B cell (primary cell): ENCODE results near the gene DMXL1. TPM values are rescaled to one million over a fixed set of nuclear protein-coding genes. Genes with fewer than 3 reads are reported as not detected.

ENCODE experiments used
- ATAC-seq: fragments of 200-7000 bp; cut with Tn5 transposase; one replicate; pipeline ENCODE4 v1.10.0; 2021; ENCODE audit warnings: low read depth, mild to moderate bottlenecking, moderate number of reproducible peaks, moderate library complexity
- CTCF ChIA-PET: fragments of 350-600 bp; sonication (Branson Sonifier 250); formaldehyde crosslinking; loops from one replicate; lab custom pipeline; 2021; ENCODE audit warnings: antibody characterized with exemption, inconsistent platforms; lab: Charles Lee
- POLR2A ChIA-PET: fragments of 350-600 bp; sonication (Branson Sonifier 250); formaldehyde crosslinking; loops from one replicate; lab custom pipeline; 2021; ENCODE audit warnings: antibody characterized with exemption; lab: Charles Lee
- DNase-seq: peaks from one replicate; pipeline ENCODE4 v3.0.0; 2013
- H2AFZ ChIP-seq: 2 replicates; pipeline ENCODE4 v1.6.1; 2012; ENCODE audit warnings: mild to moderate bottlenecking, low read depth, low read length; ENCODE audit not compliant: insufficient read depth, poor library complexity, severe bottlenecking
- H3K27ac ChIP-seq, 2 donors: 1 replicate in 1 of 2; 2 replicates in 1 of 2; pipeline ENCODE4 v1.5.1; 2012 to 2013; ENCODE audit warnings: low read length in 2 of 2, mild to moderate bottlenecking in 2 of 2, moderate library complexity in 1 of 2
- H3K27me3 ChIP-seq, 4 experiments: fragments of 200-600 bp in 1 of 4; sonication (generic) in 1 of 4; replicated peaks in 1 of 4; 1 replicate in 2 of 4; 2 replicates in 2 of 4; pipeline versions ENCODE4 v1.6.1 to v1.7.0; 2013 to 2016; ENCODE audit warnings: low read length in 3 of 4, mild to moderate bottlenecking in 2 of 4, mixed read lengths in 1 of 4, moderate library complexity in 1 of 4; ENCODE audit not compliant: insufficient read depth in 4 of 4, control insufficient read depth in 3 of 4; ENCODE audit errors: control extremely low read depth in 1 of 4
- H3K36me3 ChIP-seq, 2 experiments: replicated peaks in 1 of 2; 1 replicate in 1 of 2; 2 replicates in 1 of 2; pipeline versions ENCODE4 v1.6.1 to v1.7.1; 2013; ENCODE audit warnings: low read length in 1 of 2; ENCODE audit not compliant: insufficient read depth in 2 of 2, control insufficient read depth in 1 of 2; ENCODE audit errors: control extremely low read depth in 1 of 2, extremely low read depth in 1 of 2
- H3K4me1 ChIP-seq, 2 donors: fragments of 200-600 bp in 1 of 2; sonication (generic) in 1 of 2; 1 replicate in 1 of 2; 2 replicates in 1 of 2; pipeline versions ENCODE4 v1.5.1 to v1.6.1; 2013 to 2017; ENCODE audit warnings: low read length in 2 of 2; ENCODE audit not compliant: control insufficient read depth in 2 of 2, insufficient read depth in 2 of 2
- H3K4me2 ChIP-seq: replicated peaks from 2 replicates; pipeline ENCODE3; 2012; ENCODE audit warnings: mild to moderate bottlenecking, low read depth, low read length; ENCODE audit not compliant: poor library complexity, severe bottlenecking
- H3K4me3 ChIP-seq, 5 experiments: fragments of 200-600 bp in 1 of 5; sonication (generic) in 1 of 5; 1 replicate in 3 of 5; 2 replicates in 2 of 5; pipeline versions ENCODE4 v1.5.1 to v1.7.0; 2011 to 2016; ENCODE audit warnings: low read length in 4 of 5, mild to moderate bottlenecking in 4 of 5, low read depth in 2 of 5, control low read depth in 1 of 5, moderate library complexity in 1 of 5; ENCODE audit not compliant: insufficient read depth in 1 of 5; ENCODE audit errors: control extremely low read depth in 1 of 5, extremely low read depth in 1 of 5
- H3K79me2 ChIP-seq: fragments of 200-600 bp; sonication (generic); one replicate; pipeline ENCODE4 v1.6.0; 2016; ENCODE audit warnings: low read length; ENCODE audit not compliant: control insufficient read depth, insufficient read depth
- H3K9ac ChIP-seq: fragments of 200-600 bp; sonication (generic); 2 replicates; pipeline ENCODE4 v1.6.1; 2017; ENCODE audit warnings: mild to moderate bottlenecking, low read length, moderate library complexity
- H3K9me3 ChIP-seq, 3 donors: one replicate each; pipeline versions ENCODE4 v1.6.1 to v1.7.1; 2013; ENCODE audit warnings: low read length in 2 of 3; ENCODE audit not compliant: control insufficient read depth in 2 of 3, insufficient read depth in 1 of 3; ENCODE audit errors: control extremely low read depth in 1 of 3
- H4K20me1 ChIP-seq: 2 replicates; pipeline ENCODE4 v1.6.0; 2012; ENCODE audit warnings: mild to moderate bottlenecking, low read length; ENCODE audit not compliant: insufficient read depth, control insufficient read depth, poor library complexity, severe bottlenecking
- H3K27ac Mint-ChIP-seq: one replicate; pipeline ENCODE4 v1.8.0; 2021; ENCODE audit warnings: mixed read lengths
- H3K27me3 Mint-ChIP-seq: one replicate; pipeline ENCODE4 v1.8.0; 2021; ENCODE audit warnings: mixed read lengths
- H3K4me1 Mint-ChIP-seq: one replicate; pipeline ENCODE4 v1.8.0; 2021; ENCODE audit warnings: mixed read lengths
- H3K4me3 Mint-ChIP-seq: one replicate; pipeline ENCODE4 v1.8.0; 2021; ENCODE audit warnings: mixed read lengths
- H3K9me3 Mint-ChIP-seq: one replicate; pipeline ENCODE4 v1.8.0; 2022; ENCODE audit warnings: mixed read lengths; ENCODE audit not compliant: insufficient read depth
- EZH2 ChIP-seq: IDR thresholded peaks from 2 replicates; pipeline ENCODE4 v1.6.1; 2012; ENCODE audit warnings: borderline replicate concordance, low read depth, mild to moderate bottlenecking, moderate library complexity, low read length; ENCODE audit not compliant: insufficient read depth, poor library complexity, severe bottlenecking
- WGBS: methylation state at CpG from one replicate; pipeline ENCODE4 v1.1.5; 2013; ENCODE audit warnings: missing lambda C conversion rate; ENCODE audit not compliant: insufficient coverage; 5-methylcytosine and 5-hydroxymethylcytosine counted together
- intact Hi-C: fragments of 100-400 bp; cut with micrococcal nuclease; formaldehyde crosslinking; loops from one replicate; pipeline ENCODE4 v1.10.0; 2022
- polyA plus RNA-seq: library from polyadenylated mRNA; depleted of rRNA; stranded (reverse); fragments of >200 nt; gene quantifications from 2 replicates; pipeline ENCODE4 v1.2.3, GENCODE V29; 2012
- total RNA-seq, 2 donors: library from RNA; stranded (reverse); fragments of 120-200 nt in 1 of 2; gene quantifications; 1 replicate in 1 of 2; 2 replicates in 1 of 2; pipeline versions ENCODE4 v1.2.3 to v1.2.4, GENCODE V29; 2013 to 2022
- TF ChIP-seq, protein P1 (sequence below): fragments of 200-600 bp; IDR thresholded peaks from one replicate; pipeline ENCODE4 v1.8.0; 2022; ENCODE audit warnings: antibody characterized with exemption, mild to moderate bottlenecking

Gene DMXL1
- total and polyA plus RNA-seq, 2 donors (not counting 1 experiment from before 2014, with no cell fraction given): 37.9 to 129 TPM

GRCh38 chr5:119037496-119038215 is 33.2 kb upstream of the DMXL1 start:
- ChIA-PET POLR2A (no interaction called here), CTCF (no interaction called here)
- no peaks in the 10 kb centered on the region for H4K20me1 ChIP-seq
- H2AFZ ChIP-seq: no peak overlapping the region
- no peak for DNase-seq
- no peak overlapping the region for H3K9ac ChIP-seq
- no peak overlapping the region for H3K4me3 Mint-ChIP-seq
- no peak overlapping the region for H3K27ac ChIP-seq
- H3K4me3 ChIP-seq: no peak overlapping the region
- 98% methylated on average over 13 of the region's 16 CpGs for WGBS
- H3K36me3 ChIP-seq: no peaks in the 10 kb centered on the region
- intact Hi-C loops: no loop called here
- H3K79me2 ChIP-seq: no peaks in the 10 kb centered on the region
- H3K4me1 Mint-ChIP-seq: peaks cover 10% of the 10 kb centered on the region
- no peak overlapping the region for H3K4me2 ChIP-seq
- no peak overlapping the region for H3K27ac Mint-ChIP-seq
- H3K9me3 ChIP-seq: no peaks in the 10 kb centered on the region
- no peaks in the 10 kb centered on the region for H3K27me3 Mint-ChIP-seq
- no peaks in the 10 kb centered on the region for H3K9me3 Mint-ChIP-seq
- peaks cover 7 to 9% of the 10 kb centered on the region in 2 donors for H3K4me1 ChIP-seq
- H3K27me3 ChIP-seq: no peaks in the 10 kb centered on the region
- no peak for ATAC-seq
- TF ChIP-seq, protein P1, sequence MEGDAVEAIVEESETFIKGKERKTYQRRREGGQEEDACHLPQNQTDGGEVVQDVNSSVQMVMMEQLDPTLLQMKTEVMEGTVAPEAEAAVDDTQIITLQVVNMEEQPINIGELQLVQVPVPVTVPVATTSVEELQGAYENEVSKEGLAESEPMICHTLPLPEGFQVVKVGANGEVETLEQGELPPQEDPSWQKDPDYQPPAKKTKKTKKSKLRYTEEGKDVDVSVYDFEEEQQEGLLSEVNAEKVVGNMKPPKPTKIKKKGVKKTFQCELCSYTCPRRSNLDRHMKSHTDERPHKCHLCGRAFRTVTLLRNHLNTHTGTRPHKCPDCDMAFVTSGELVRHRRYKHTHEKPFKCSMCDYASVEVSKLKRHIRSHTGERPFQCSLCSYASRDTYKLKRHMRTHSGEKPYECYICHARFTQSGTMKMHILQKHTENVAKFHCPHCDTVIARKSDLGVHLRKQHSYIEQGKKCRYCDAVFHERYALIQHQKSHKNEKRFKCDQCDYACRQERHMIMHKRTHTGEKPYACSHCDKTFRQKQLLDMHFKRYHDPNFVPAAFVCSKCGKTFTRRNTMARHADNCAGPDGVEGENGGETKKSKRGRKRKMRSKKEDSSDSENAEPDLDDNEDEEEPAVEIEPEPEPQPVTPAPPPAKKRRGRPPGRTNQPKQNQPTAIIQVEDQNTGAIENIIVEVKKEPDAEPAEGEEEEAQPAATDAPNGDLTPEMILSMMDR: no peak
- no peak for TF ChIP-seq EZH2

DNA sequence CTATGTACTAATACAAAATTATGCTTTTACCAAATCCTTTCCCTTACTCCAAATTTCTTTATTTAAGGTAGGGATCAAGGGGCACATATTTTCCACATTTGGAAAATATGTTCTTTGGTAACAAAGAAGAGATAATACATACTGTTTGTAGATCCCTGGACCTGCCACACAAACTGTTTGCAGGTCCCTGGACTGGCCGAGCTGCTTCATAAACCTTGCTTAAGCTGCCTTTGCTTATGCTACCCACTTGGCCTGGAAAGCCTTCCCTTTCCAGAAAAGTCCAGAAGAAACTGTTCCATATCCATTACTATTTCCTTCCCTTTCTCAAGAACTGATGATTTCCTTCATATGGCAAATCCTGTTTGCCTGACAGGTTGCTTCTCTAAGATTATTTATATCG is 22.6 kb upstream of the DMXL1 start:
- H3K4me3 Mint-ChIP-seq: no peak overlapping the region
- no peak overlapping the region for H3K4me3 ChIP-seq

More for the DNA sequence above, 22.6 kb upstream of the DMXL1 start:
- Mint-ChIP-seq H3K9me3 (no peaks in the 10 kb centered on the region), H3K4me1 (no peaks in the 10 kb centered on the region), H3K27ac (no peak overlapping the region), H3K27me3 (no peaks in the 10 kb centered on the region)
- ChIA-PET POLR2A (interaction anchor here (0.6 to 2.4 kb wide), 2 partner anchors 23 to 264 kb away, joined by 4 to 5 read pairs; partner anchors contain the start of gene DMXL1), CTCF (interaction anchor here (0.8 to 1.8 kb wide), 2 partner anchors 34 to 60 kb away, joined by 3 to 5 read pairs; partner anchors contain the start of gene DTWD2)
- no peaks in the 10 kb centered on the region for H3K79me2 ChIP-seq
- WGBS: 92% methylated on average over 1 of the region's 2 CpGs
- no peak overlapping the region for H3K27ac ChIP-seq
- H3K9ac ChIP-seq: no peak overlapping the region
- H2AFZ ChIP-seq: no peak overlapping the region
- ATAC-seq: no peak
- intact Hi-C loops: no loop called here
- H3K36me3 ChIP-seq: no peaks in the 10 kb centered on the region
- DNase-seq: no peak
- no peak overlapping the region for H3K4me2 ChIP-seq
- no peaks in the 10 kb centered on the region for H4K20me1 ChIP-seq
- H3K27me3 ChIP-seq: no peaks in the 10 kb centered on the region
- no peaks in the 10 kb centered on the region for H3K4me1 ChIP-seq
- no peaks in the 10 kb centered on the region for H3K9me3 ChIP-seq
- TF ChIP-seq EZH2: no peak
- TF ChIP-seq, protein P1: no peak
